OCI-LY7 (cell line): Measurements from ENCODE around the gene ZXDA. TPM values are rescaled to one million over a fixed set of nuclear protein-coding genes. Genes with fewer than 3 reads are reported as not detected.
"Not testable (repeated sequence)": the region's sequence is repeated elsewhere in the genome, so short reads cannot be mapped to it uniquely, and the experiment has no call there.

ENCODE experiments used
- Bru-seq: library from RNA; stranded (reverse); fragments of 400-500 nt; gene quantifications from one replicate; lab custom pipeline; 2021; lab: Mats Ljungman, UMichigan
- BruChase-seq, 2 experiments: library from RNA; stranded (reverse); fragments of 400-500 nt; gene quantifications; one replicate each; lab custom pipeline; 2021; lab: Mats Ljungman, UMichigan
- BruUV-seq: library from RNA; stranded (reverse); fragments of 400-500 nt; replicated peaks from 2 replicates; lab custom pipeline; 2021; lab: Mats Ljungman, UMichigan
- CTCF ChIA-PET: fragments of 300-600 bp; sonication (Branson Sonifier 250); formaldehyde crosslinking; loops from one replicate; lab custom pipeline; 2022; ENCODE audit warnings: antibody characterized with exemption; ENCODE audit not compliant: unreplicated experiment; lab: Charles Lee
- POLR2A ChIA-PET: fragments of 300-600 bp; sonication (Branson Sonifier 250); formaldehyde crosslinking; loops from one replicate; lab custom pipeline; 2022; ENCODE audit warnings: antibody characterized with exemption; lab: Charles Lee
- DNase-seq: peaks from one replicate; pipeline ENCODE4 v3.0.0-alpha.2; 2015; ENCODE audit warnings: low spot score
- H2AFZ ChIP-seq: fragments of 200-600 bp; sonication (generic), shearing (Covaris generic); 2 replicates; pipeline ENCODE4 v1.6.1; 2014; ENCODE audit warnings: mild to moderate bottlenecking, antibody characterized with exemption, low read length, moderate library complexity
- H3K27ac ChIP-seq: fragments of 200-600 bp; sonication (generic); 2 replicates; pipeline ENCODE4 v1.5.1; 2014; ENCODE audit warnings: mixed run types, low read depth, mild to moderate bottlenecking, moderate library complexity, low read length, inconsistent platforms; ENCODE audit not compliant: poor library complexity, severe bottlenecking
- H3K36me3 ChIP-seq: fragments of 200-600 bp; sonication (generic); 2 replicates; pipeline ENCODE4 v1.6.1; 2014; ENCODE audit warnings: mild to moderate bottlenecking, antibody characterized with exemption, low read length, moderate library complexity, mixed read lengths; ENCODE audit not compliant: insufficient read depth
- H3K4me1 ChIP-seq: fragments of 200-600 bp; sonication (generic); 2 replicates; pipeline ENCODE4 v1.5.1; 2014; ENCODE audit warnings: mild to moderate bottlenecking, low read length; ENCODE audit not compliant: insufficient read depth, poor library complexity, severe bottlenecking
- H3K4me2 ChIP-seq: fragments of 200-600 bp; sonication (generic); 2 replicates; pipeline ENCODE4 v1.6.1; 2014; ENCODE audit warnings: mild to moderate bottlenecking, low read length
- H3K4me3 ChIP-seq: fragments of 200-600 bp; sonication (generic); 2 replicates; pipeline ENCODE4 v1.5.1; 2014; ENCODE audit warnings: mild to moderate bottlenecking, low read depth, low read length; ENCODE audit not compliant: poor library complexity, severe bottlenecking
- H3K79me2 ChIP-seq: fragments of 200-600 bp; sonication (generic); 2 replicates; pipeline ENCODE4 v1.6.1; 2016; ENCODE audit warnings: low read depth, mild to moderate bottlenecking, low read length, moderate library complexity, mixed read lengths; ENCODE audit not compliant: insufficient read depth
- H3K9me2 ChIP-seq: fragments of 200-600 bp; sonication (generic); 2 replicates; pipeline ENCODE4 v1.6.1; 2016; ENCODE audit warnings: mild to moderate bottlenecking, low read length, mixed read lengths; ENCODE audit not compliant: insufficient read depth
- H3K9me3 ChIP-seq: fragments of 200-600 bp; sonication (generic); 2 replicates; pipeline ENCODE4 v1.6.1; 2014; ENCODE audit warnings: mild to moderate bottlenecking, mixed run types, low read length, mixed read lengths
- H4K20me1 ChIP-seq: fragments of 200-600 bp; sonication (generic); 2 replicates; pipeline ENCODE4 v1.6.1; 2014; ENCODE audit warnings: mild to moderate bottlenecking, antibody characterized with exemption, low read length, moderate library complexity, mixed read lengths; ENCODE audit not compliant: insufficient read depth
- EZH2phosphoT487 ChIP-seq: fragments of 200-600 bp; sonication (generic); IDR thresholded peaks from 2 replicates; pipeline ENCODE4 v1.6.1; 2018; ENCODE audit warnings: low read depth, borderline replicate concordance, mild to moderate bottlenecking, mixed run types, antibody characterized with exemption, low read length, moderate library complexity, mixed read lengths
- intact Hi-C: fragments of 100-400 bp; cut with micrococcal nuclease; formaldehyde crosslinking; loops from one replicate; pipeline ENCODE4 v1.10.0; 2022; ENCODE audit not compliant: unreplicated experiment
- long read RNA-seq: library from polyadenylated mRNA; stranded (forward); transcript quantifications from one replicate; pipeline ENCODE4 v2.0.0, GENCODE V29; 2022
- total RNA-seq, 2 experiments: library from RNA; depleted of rRNA in 1 of 2; stranded (reverse); fragments of >200 nt in 1 of 2; shearing (Covaris generic) in 1 of 2; gene quantifications; 2 replicates each; pipeline ENCODE4 v1.2.3, GENCODE V29; 2014 to 2022
- TF ChIP-seq, protein P1 (sequence below): fragments of 200-600 bp; sonication (generic); conservative IDR thresholded peaks from 2 replicates; pipeline ENCODE4 v1.5.1; 2014; ENCODE audit warnings: mild to moderate bottlenecking, antibody characterized with exemption, low read length, moderate library complexity, mixed read lengths

Gene ZXDA, protein sequence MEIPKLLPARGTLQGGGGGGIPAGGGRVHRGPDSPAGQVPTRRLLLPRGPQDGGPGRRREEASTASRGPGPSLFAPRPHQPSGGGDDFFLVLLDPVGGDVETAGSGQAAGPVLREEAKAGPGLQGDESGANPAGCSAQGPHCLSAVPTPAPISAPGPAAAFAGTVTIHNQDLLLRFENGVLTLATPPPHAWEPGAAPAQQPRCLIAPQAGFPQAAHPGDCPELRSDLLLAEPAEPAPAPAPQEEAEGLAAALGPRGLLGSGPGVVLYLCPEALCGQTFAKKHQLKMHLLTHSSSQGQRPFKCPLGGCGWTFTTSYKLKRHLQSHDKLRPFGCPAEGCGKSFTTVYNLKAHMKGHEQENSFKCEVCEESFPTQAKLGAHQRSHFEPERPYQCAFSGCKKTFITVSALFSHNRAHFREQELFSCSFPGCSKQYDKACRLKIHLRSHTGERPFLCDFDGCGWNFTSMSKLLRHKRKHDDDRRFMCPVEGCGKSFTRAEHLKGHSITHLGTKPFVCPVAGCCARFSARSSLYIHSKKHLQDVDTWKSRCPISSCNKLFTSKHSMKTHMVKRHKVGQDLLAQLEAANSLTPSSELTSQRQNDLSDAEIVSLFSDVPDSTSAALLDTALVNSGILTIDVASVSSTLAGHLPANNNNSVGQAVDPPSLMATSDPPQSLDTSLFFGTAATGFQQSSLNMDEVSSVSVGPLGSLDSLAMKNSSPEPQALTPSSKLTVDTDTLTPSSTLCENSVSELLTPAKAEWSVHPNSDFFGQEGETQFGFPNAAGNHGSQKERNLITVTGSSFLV
- total RNA-seq (2014; rRNA removed; shearing (Covaris generic)) (5.2 TPM in 2 replicates), total RNA-seq (2022) (1.5 and 2.6 TPM in 2 replicates), Bru-seq, nascent RNA (percentile 49 among the genes with signal in this experiment), BruChase-seq, experiment 1, labeled RNA remaining after a 6-hour chase (percentile 40 among the genes with signal in this experiment), BruChase-seq, experiment 2, labeled RNA remaining after a 2-hour chase (percentile 66 among the genes with signal in this experiment)
- long read RNA-seq, full-length matches to known transcripts: 1 of 1 reads
- long read RNA-seq, partial matches to known transcripts: 0 of 1 reads
- long read RNA-seq, other reads (novel, unspliced or antisense): 0 of 1 reads

DNA sequence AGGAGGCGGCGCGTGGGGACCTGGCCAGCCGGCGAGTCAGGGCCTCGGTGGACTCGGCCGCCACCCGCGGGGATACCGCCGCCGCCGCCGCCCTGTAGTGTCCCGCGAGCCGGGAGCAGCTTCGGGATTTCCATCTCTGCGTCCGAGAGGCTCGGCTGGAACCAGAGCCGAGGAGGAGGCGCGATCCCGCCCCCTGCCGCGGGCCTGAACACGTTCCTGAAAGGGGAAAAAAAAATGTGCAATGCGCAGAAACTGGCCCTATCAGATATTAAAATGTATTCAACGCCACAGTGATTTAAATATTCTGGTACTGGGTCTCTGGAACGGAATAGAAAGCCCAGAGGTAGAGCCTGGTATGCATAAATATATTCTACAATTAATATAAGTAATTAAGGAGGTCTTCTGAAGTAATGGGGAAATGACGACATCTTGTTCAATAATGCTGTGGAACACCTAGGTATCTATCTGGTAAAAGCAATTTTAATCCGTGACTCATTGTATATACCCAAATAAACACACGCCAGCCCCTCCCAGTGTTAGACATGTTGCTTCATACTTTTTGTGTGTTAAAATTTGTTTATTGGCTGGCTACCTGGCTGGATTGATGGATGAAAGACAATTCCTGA lies at the start of gene ZXDA:
ZXDA (minus strand) TSS at position 172 of the 626 bp plus-strand sequence; CDS start at position 134, 38 bp downstream.
- H3K79me2 ChIP-seq, BruUV-seq, POLR2A ChIA-PET, H3K9me2 ChIP-seq, H4K20me1 ChIP-seq, intact Hi-C loops, CTCF ChIA-PET, H3K36me3 ChIP-seq, H3K9me3 ChIP-seq, H3K27ac ChIP-seq: not testable (repeated sequence)
- Histone ChIP-seq H3K4me2 (peak within 1 kb of the TSS; percentile 78), H3K4me1 (peaks cover 10% of the 10 kb centered on the region), H3K4me3 (peak within 1 kb of the TSS; percentile 69), H2AFZ (peak within 1 kb of the TSS; percentile 98)
- DNase-seq: peak; percentile 16

DNA sequence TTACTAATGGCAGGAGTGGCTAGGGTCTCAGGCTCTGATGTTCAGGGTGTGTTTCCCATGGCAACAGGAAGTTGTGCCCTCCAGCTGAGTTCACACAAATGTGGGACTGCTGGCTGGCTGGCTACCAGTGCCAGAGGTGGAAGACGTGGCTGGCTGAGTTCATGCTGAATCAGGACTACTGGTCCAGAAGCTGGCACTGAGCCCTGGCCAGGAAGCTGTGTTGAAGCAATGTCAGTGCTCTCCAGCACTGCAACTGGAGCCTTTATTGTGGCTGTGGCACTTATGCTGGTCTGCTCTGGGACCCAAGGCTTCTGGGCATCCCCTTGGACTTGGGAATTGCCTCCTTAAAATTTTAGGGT lies 42.0 kb upstream of the ZXDA start:
- BruUV-seq: no TSS peak
- H3K4me1 ChIP-seq: peaks cover 35% of the 10 kb centered on the region
- no peaks in the 10 kb centered on the region for H3K79me2 ChIP-seq
- POLR2A ChIA-PET: interaction anchor here (1.6 kb wide), 1 partner anchor 10 kb away, joined by 6 read pairs; no protein-coding TSS in a partner anchor
- no peaks in the 10 kb centered on the region for H3K9me2 ChIP-seq
- TF ChIP-seq, protein P1, sequence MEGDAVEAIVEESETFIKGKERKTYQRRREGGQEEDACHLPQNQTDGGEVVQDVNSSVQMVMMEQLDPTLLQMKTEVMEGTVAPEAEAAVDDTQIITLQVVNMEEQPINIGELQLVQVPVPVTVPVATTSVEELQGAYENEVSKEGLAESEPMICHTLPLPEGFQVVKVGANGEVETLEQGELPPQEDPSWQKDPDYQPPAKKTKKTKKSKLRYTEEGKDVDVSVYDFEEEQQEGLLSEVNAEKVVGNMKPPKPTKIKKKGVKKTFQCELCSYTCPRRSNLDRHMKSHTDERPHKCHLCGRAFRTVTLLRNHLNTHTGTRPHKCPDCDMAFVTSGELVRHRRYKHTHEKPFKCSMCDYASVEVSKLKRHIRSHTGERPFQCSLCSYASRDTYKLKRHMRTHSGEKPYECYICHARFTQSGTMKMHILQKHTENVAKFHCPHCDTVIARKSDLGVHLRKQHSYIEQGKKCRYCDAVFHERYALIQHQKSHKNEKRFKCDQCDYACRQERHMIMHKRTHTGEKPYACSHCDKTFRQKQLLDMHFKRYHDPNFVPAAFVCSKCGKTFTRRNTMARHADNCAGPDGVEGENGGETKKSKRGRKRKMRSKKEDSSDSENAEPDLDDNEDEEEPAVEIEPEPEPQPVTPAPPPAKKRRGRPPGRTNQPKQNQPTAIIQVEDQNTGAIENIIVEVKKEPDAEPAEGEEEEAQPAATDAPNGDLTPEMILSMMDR: no peak
- TF ChIP-seq EZH2phosphoT487: no peak
- DNase-seq: no peak
- intact Hi-C loops: loop anchor here (10.0 kb wide), 3 partner anchors 73 to 1387 kb away; partner anchors contain the start of genes UBQLN2 and ZXDB
- CTCF ChIA-PET: interaction anchor here (1.3 kb wide), 1 partner anchor 19 kb away, joined by 4 read pairs; no protein-coding TSS in a partner anchor
- H3K4me3 ChIP-seq: no peak overlapping the region
- peak overlapping the region; percentile 64 for H3K4me2 ChIP-seq
- no peaks in the 10 kb centered on the region for H4K20me1 ChIP-seq
- H3K36me3 ChIP-seq: no peaks in the 10 kb centered on the region
- H3K27ac ChIP-seq: peak overlapping the region; percentile 97
- peak overlapping the region; percentile 85; the same call in 1 of the 2 replicates for H2AFZ ChIP-seq
- H3K9me3 ChIP-seq: no peaks in the 10 kb centered on the region; the same call in 1 of the 2 replicates
